ENCODE results near the gene RAP1A. TPM values are rescaled to one million over a fixed set of nuclear protein-coding genes. Genes with fewer than 3 reads are reported as not detected.

RAP1A gene
- total and polyA plus RNA-seq, 4 donors, result 14.2 to 31.4 (median 25.8) TPM

GRCh38 chr1:111743679-111744101, 124.1 kb downstream of the RAP1A start:
- no peak overlapping the region for H3K9ac ChIP-seq (ENCODE audit: low read depth in 1 of 2, low read length in 2 of 2)
- 80% methylated on average over 3 of the region's 3 CpGs for WGBS
- no peaks in the 10 kb centered on the region for H3K9me3 ChIP-seq (ENCODE audit: control insufficient read depth in 4 of 4, low read length in 3 of 4)
- no peaks in the 10 kb centered on the region for H3K36me3 ChIP-seq (ENCODE audit: control insufficient read depth in 4 of 4, insufficient read depth in 3 of 4, low read depth in 1 of 4, low read length in 3 of 4)
- no peak overlapping the region for H3K4me3 ChIP-seq (ENCODE audit: low read depth in 1 of 3, low read length in 3 of 3)
- no peak for TF ChIP-seq SP1 (IDR thresholded peaks at IDR 0.05)
- no peak for TF ChIP-seq HNF4A (conservative IDR thresholded peaks at IDR 0.05)
- no peak for TF ChIP-seq MAX (IDR thresholded peaks at IDR 0.05)
- no peak for TF ChIP-seq RAD21 (IDR thresholded peaks at IDR 0.05)
- TF ChIP-seq ZBTB33 (IDR thresholded peaks at IDR 0.05), result no peak
- no peak overlapping the region for H3K27ac ChIP-seq (ENCODE audit: low read depth in 1 of 2, low read length in 2 of 2)
- no peaks in the 10 kb centered on the region for H3K27me3 ChIP-seq (ENCODE audit: control insufficient read depth in 4 of 4, insufficient read depth in 4 of 4, low read length in 3 of 4)
- no peak for DNase-seq (ENCODE audit: low spot score)
- H3K4me1 ChIP-seq (ENCODE audit: control insufficient read depth in 4 of 4, insufficient read depth in 4 of 4, low read length in 3 of 4), result peaks cover 7 to 18% (median 14%) of the 10 kb centered on the region in 4 donors

- Histone ChIP-seq H3K4me1 (ENCODE audit: control insufficient read depth in 4 of 4, insufficient read depth in 4 of 4, low read length in 3 of 4) (no peaks in the 10 kb centered on the region), H3K27me3 (ENCODE audit: control insufficient read depth in 4 of 4, insufficient read depth in 4 of 4, low read length in 3 of 4) (no peaks in the 10 kb centered on the region), H3K36me3 (ENCODE audit: control insufficient read depth in 4 of 4, insufficient read depth in 3 of 4, low read depth in 1 of 4, low read length in 3 of 4) (no peaks in the 10 kb centered on the region), H3K27ac (ENCODE audit: low read depth in 1 of 2, low read length in 2 of 2) (no peak overlapping the region), H3K4me3 (ENCODE audit: low read depth in 1 of 3, low read length in 3 of 3) (no peak overlapping the region), H3K9ac (ENCODE audit: low read depth in 1 of 2, low read length in 2 of 2) (no peak overlapping the region), H3K9me3 (ENCODE audit: control insufficient read depth in 4 of 4, low read length in 3 of 4) (no peaks in the 10 kb centered on the region)
- TF ChIP-seq REST (IDR thresholded peaks at IDR 0.05), result no peak
- no peak for TF ChIP-seq TAF1 (conservative IDR thresholded peaks at IDR 0.05)
- no peak for TF ChIP-seq HNF4A (conservative IDR thresholded peaks at IDR 0.05)
- no peak for TF ChIP-seq ATF3 (IDR thresholded peaks at IDR 0.05)
- TF ChIP-seq CTCF (IDR thresholded peaks at IDR 0.05; ENCODE audit: low read depth, low read length, missing input control), result no peak
- TF ChIP-seq NR2F2 (IDR thresholded peaks at IDR 0.05), result no peak
- TF ChIP-seq MAX (IDR thresholded peaks at IDR 0.05), result no peak
- no peak for TF ChIP-seq GABPA (IDR thresholded peaks at IDR 0.05 in 1 of 2, conservative IDR thresholded peaks at IDR 0.05 in 1 of 2)
- DNase-seq (ENCODE audit: low spot score), result no peak
- 94% methylated on average over 9 of the region's 9 CpGs for WGBS
Observed at GRCh38 chr1:111745675-111746613, 126.4 kb downstream of the RAP1A start.

Measured in liver (tissue), 9 donors.